Measurements from ENCODE around the gene MBOAT7.

The MBOAT7 gene

DNA sequence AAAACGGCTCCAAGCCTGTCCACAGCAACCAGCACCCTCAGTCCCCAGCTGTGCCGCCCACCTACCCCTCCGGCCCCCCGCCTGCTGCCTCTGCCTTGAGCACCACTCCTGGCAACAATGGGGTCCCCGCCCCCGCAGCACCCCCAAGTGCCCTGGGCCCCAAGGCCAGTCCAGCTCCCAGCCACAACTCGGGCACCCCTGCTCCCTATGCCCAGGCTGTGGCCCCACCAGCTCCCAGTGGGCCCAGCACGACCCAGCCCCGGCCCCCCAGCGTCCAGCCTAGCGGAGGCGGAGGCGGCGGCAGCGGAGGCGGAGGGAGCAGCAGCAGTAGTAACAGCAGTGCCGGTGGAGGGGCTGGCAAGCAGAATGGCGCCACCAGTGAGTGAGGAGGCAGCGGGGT, 41.2 kb downstream of the MBOAT7 start:
- no peak for TF ChIP-seq CTCF (IDR thresholded peaks at IDR 0.05; ENCODE audit: insufficient read depth, missing control alignments)
- no peak for DNase-seq (ENCODE audit: insufficient read length, low spot score)
- FAIRE-seq = no peak

DNA sequence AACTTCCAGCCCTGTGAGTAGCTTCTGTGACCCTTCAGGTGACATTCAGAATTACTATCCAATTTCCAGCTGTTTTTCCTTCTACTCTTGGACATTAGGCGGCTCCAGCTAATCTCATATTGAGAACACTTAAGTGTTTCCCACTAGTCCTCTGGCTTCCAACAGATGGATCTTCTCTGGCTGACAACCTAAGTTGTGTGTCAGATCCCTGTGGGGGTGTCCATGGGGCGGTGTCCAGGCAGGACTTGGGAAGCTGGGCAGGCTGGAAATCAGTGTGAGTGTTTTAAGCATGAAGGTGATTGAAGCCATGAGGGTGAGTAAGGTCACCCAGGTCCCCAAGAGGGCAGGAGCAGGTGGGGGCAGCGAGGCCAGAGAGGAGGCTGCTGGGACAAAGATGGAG, 41.7 kb downstream of the MBOAT7 start:
- FAIRE-seq = no peak
- TF ChIP-seq CTCF (IDR thresholded peaks at IDR 0.05; ENCODE audit: insufficient read depth, missing control alignments) = no peak
- no peak for DNase-seq (ENCODE audit: insufficient read length, low spot score)

DNA sequence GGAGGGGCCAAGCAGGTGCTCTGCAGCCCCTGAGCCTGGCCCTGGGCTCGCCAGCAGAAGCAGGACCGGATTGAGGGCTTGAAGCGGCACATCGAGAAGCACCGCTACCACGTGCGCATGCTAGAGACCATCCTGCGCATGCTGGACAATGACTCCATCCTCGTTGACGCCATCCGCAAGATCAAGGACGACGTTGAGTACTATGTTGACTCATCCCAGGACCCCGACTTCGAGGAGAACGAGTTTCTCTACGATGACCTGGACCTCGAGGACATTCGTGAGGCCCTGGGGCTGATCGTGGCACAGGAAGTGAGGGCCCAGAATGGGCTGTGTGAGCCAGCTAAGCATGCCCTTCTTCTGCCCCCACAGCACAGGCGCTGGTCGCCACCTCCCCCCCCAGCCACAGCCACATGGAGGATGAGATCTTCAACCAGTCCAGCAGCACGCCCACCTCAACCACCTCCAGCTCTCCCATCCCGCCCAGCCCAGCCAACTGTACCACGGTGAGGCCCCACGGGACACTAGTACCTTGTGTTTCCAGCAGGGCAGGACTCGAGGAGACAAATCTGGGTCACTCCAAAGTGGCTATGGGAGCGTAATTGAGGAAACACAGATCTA, 43.7 kb downstream of the MBOAT7 start:
- TF ChIP-seq CTCF (IDR thresholded peaks at IDR 0.05; ENCODE audit: insufficient read depth, missing control alignments) = no peak
- no peak for DNase-seq (ENCODE audit: insufficient read length, low spot score)
- no peak for FAIRE-seq

DNA sequence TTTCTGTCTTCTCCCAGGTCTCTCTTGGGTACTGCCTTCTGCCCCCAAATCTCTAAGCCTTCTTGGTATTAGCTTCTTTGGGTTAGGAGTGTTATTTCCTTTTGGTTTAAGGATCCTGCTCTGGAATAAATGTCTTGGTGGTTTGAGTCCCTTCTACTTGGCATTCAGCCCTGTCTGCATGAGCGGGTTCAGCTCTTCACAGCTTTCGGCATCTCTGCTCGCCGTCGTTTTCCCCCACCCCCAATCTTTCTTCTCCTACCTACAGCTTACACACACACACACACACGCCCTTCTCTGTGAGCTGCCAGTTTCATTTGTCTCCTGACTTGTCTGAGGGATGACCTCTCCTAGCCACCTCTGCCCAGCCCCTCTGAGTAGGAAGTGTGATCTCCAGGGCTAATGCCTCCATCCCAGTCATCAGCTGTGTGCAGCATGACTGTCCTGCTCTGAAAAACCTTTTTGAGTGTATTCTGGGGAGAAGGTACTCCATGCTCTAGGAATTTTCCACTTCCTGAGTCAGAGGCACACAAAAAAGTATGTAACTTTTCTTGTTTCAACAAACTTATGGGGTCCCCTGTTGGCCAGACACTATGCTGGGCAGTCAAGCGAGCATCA, 47.1 kb downstream of the MBOAT7 start:
- no peak for TF ChIP-seq CTCF (IDR thresholded peaks at IDR 0.05; ENCODE audit: insufficient read depth, missing control alignments)
- DNase-seq (ENCODE audit: insufficient read length, low spot score) (no peak), FAIRE-seq (no peak)

DNA sequence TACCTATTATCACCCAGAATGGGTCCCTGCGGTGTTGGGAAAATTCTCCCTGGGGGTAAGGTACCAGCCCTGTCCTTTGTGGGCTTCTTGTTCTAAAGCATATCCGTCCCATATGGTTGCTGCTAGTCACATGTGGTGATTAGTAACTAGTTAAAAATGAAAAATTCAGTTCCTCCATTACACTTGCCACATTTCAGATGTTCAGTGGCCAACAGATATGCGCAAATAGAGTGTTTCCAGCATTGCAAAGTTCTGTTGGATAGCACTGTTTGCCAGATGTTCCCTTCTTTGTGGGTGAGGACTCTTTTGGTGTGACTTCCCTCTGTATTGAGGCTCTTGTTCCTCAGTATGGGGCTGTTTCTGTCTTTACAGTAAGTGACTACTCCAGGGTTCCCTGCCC, 48.0 kb downstream of the MBOAT7 start:
- no peak for TF ChIP-seq CTCF (IDR thresholded peaks at IDR 0.05; ENCODE audit: insufficient read depth, missing control alignments)
- no peak for FAIRE-seq
- DNase-seq (ENCODE audit: insufficient read length, low spot score) = no peak

DNA sequence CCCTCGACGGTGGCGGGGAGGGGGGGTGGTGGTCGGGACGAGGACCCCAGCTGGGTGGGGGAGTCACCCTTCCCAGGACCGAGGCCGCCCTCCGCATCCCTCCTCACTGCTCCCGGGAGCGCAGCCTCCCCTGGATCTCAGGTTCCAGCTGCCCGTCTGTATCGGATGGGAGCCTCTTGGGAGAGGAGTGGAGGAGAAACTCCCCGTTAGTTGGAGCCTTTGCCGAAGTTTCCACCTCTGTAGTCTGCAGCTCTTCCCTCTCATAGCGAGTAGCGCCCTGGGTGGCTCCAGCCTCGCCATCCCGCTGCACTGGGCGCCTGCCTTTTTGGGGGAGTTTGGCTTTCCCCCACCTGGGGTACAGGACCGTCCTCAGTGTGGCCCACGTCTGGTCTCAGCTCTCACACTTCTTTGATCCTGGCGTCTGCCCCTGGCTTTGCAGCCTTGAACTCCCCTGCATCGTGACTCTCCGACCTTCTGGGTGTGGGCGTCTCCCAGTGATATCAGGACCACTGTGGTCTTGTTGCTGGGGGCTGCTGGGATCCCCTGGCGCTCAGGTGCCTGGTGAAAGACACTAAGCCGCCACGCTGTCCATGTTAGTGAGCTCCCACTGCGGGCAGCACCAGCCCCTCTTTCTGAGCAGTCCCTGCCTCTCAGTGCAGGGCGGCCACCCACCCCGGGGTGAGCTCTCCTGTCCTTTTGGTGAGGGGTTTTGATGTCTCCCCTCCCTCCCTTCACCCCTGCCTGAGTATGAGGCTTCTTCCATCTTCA, 50.7 kb downstream of the MBOAT7 start:
- DNase-seq (ENCODE audit: insufficient read length, low spot score) (no peak), FAIRE-seq (no peak)
- TF ChIP-seq CTCF (IDR thresholded peaks at IDR 0.05; ENCODE audit: insufficient read depth, missing control alignments) = no peak

All from D721Med (cell line).